GM18858 (cell line): ENCODE data around the gene RAB7B.

Source experiments
- ATAC-seq: cut with Tn5 transposase; IDR thresholded peaks from one replicate; pipeline ENCODE4 v1.9.1; 2021; ENCODE audit not compliant: unreplicated experiment

RAB7B gene

GRCh38 chr1:205975387-205975998 lies 27.7 kb downstream of the RAB7B start:
- ATAC-seq, result no peak

GRCh38 chr1:205974712-205975111 lies 28.5 kb downstream of the RAB7B start:
- ATAC-seq, result no peak

GRCh38 chr1:205973377-205974232 lies 29.6 kb downstream of the RAB7B start:
- no peak for ATAC-seq

- no peak for ATAC-seq
Measured at GRCh38 chr1:205972491-205973168, 30.6 kb downstream of the RAB7B start.

- no peak for ATAC-seq
Measured at GRCh38 chr1:205972081-205972480, 31.1 kb downstream of the RAB7B start.

- ATAC-seq, result no peak
Measured at GRCh38 chr1:205971082-205971481, 32.1 kb downstream of the RAB7B start.

GRCh38 chr1:205970486-205970885 lies 32.7 kb downstream of the RAB7B start:
- ATAC-seq, result no peak

- no peak for ATAC-seq
Measured at GRCh38 chr1:205969229-205969628, 34.0 kb downstream of the RAB7B start.

GRCh38 chr1:205967554-205968335 lies 35.5 kb downstream of the RAB7B start:
- ATAC-seq, result no peak

- no peak for ATAC-seq
Measured at GRCh38 chr1:205965036-205965884, 37.9 kb downstream of the RAB7B start.

- no peak for ATAC-seq
Measured at GRCh38 chr1:205963352-205964155, 39.6 kb downstream of the RAB7B start.

- no peak for ATAC-seq
Measured at GRCh38 chr1:205962821-205963221, 40.4 kb downstream of the RAB7B start.

- no peak for ATAC-seq
Measured at GRCh38 chr1:205961991-205962820, 41.0 kb downstream of the RAB7B start.

GRCh38 chr1:205961405-205961804 lies 41.8 kb downstream of the RAB7B start:
- ATAC-seq, result no peak

GRCh38 chr1:205959789-205960188 lies 43.4 kb downstream of the RAB7B start:
- no peak for ATAC-seq

GRCh38 chr1:205955499-205955898 lies 47.7 kb downstream of the RAB7B start:
- no peak for ATAC-seq

- no peak for ATAC-seq
Measured at GRCh38 chr1:205954819-205955404, 48.3 kb downstream of the RAB7B start.

GRCh38 chr1:205951746-205952145 lies 51.4 kb downstream of the RAB7B start:
- ATAC-seq, result no peak
